ENCODE measurements around the gene BCAT1.
A peak's percentile ranks its signal among the peaks of the same experiment; 100 is the strongest.

The BCAT1 gene, protein sequence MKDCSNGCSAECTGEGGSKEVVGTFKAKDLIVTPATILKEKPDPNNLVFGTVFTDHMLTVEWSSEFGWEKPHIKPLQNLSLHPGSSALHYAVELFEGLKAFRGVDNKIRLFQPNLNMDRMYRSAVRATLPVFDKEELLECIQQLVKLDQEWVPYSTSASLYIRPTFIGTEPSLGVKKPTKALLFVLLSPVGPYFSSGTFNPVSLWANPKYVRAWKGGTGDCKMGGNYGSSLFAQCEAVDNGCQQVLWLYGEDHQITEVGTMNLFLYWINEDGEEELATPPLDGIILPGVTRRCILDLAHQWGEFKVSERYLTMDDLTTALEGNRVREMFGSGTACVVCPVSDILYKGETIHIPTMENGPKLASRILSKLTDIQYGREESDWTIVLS

GRCh38 chr12:24948757-24949722, at the start of gene BCAT1:
BCAT1 (minus strand) TSS chr12:24949101; CDS start chr12:24948932, 169 bp downstream.
- DNase-seq, result peak; percentile 22

DNA sequence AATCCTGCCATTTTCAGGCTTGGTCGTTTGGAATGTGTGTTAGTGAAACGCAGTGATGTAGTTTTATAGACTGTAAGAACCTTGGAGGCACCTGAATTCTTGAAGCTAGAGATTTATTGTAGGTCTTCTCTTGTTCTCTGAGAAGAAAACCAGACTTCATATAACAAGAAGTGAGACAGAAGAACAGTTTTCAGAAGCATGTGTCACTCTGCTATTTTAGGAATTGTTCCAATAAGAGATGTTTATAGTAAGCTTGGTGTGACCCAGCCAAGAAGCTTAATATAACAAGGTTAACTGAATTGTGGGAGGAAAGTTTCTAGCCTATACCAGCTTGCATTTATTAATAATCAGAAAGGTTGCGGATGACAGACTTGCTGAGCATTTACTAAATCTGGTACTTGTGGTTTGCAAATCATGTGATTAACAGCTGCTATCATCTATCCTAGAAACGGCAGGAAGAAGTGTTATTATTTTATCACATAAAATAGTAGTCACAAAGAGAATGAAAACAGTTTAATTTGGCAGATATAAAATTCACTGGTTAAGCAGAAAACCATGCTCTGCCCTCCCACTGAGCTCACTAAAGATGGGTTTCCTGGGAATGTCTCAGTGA, 49.2 kb upstream of the BCAT1 start:
- no peak for DNase-seq

- no peak for DNase-seq
Observed at GRCh38 chr12:24997496-24997895, 48.6 kb upstream of the BCAT1 start.

DNA sequence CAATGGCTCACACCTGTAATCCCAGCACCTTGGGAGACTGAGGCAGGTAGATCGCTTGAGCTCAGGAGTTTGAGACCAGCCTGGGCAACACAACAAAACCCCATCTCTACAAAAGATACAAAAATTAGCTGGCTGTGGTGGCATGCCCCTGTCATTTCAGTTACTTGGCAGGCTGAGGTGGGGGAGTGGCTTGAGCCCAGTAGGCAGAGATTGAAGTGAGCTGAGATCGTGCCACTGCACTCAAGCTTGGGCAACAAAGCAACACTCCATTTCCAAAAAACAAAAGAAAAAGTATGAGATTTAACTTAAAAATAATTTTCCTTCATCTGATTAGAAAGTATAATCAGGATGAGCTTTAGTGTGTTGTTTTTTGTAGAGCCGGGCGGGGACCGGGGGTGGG, 47.9 kb upstream of the BCAT1 start:
- DNase-seq, result no peak

GRCh38 chr12:24996102-24996797, 47.3 kb upstream of the BCAT1 start:
- no peak for DNase-seq

- DNase-seq, result no peak
Observed at GRCh38 chr12:24993793-24994192, 44.9 kb upstream of the BCAT1 start.

GRCh38 chr12:24991209-24992049, 42.5 kb upstream of the BCAT1 start:
- no peak for DNase-seq

GRCh38 chr12:24989216-24989615, 40.3 kb upstream of the BCAT1 start:
- no peak for DNase-seq

- no peak for DNase-seq
Observed at GRCh38 chr12:24982250-24982649, 33.3 kb upstream of the BCAT1 start.

DNA sequence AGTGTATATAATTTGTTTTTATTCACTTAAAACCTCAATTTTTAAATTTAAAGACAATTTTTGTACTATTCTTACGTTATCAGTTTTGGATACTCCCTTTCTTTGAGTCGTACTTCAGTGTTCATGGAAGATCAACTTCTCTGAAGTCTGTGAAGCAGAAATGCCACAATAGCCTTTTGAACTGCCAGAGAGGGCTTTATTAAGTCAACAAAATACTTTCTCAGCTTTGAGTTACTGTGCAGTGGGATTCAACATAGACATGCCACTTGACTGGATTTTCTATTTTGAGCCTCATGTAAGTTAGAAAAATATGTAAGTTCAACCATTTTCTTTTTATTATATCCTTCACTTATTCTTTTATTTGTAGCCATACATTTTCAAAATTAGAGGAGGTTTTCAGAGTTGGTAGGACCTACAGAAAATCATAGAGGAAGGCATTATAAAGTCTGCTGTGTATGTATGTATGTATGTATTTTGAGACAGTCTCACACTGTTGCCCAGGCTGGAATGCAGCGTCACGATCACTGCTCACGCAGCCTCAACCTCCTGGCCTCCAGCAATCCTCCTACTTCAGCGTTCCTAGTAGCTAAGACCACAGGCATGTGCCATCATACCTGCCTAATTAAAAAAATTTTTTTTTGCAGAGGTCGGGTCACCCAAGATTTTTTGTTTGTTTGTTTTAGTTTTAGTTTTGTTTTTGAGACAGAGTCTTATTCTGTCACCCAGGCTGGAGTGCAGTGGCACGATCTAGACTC, 31.3 kb upstream of the BCAT1 start:
- DNase-seq, result no peak

- DNase-seq, result no peak
Observed at GRCh38 chr12:24979329-24979728, 30.4 kb upstream of the BCAT1 start.

GRCh38 chr12:24977711-24978110, 28.8 kb upstream of the BCAT1 start:
- no peak for DNase-seq

GRCh38 chr12:24977060-24977459, 28.2 kb upstream of the BCAT1 start:
- no peak for DNase-seq

GRCh38 chr12:24975425-24975824, 26.5 kb upstream of the BCAT1 start:
- DNase-seq, result no peak

- DNase-seq, result no peak
Observed at GRCh38 chr12:24974216-24974615, 25.3 kb upstream of the BCAT1 start.

DNA sequence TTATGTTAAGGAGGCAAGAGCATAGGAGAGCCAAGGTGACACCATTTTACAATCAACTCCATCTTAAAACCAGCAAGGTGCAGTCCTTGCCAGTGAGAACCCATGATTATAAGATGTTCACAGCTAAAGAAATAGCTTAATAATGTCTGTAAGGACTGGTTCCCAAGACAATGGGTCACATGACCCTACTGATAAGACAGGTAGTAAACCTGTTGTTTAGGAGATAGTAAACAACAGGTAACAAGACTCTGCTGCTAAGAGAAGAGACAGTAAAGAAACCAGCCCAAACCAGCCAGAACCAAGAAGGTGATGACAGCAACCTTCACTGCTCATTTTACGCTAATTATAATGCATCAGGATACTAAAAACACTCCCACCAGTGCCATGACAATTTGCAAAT, 23.2 kb upstream of the BCAT1 start:
- DNase-seq, result no peak

DNA sequence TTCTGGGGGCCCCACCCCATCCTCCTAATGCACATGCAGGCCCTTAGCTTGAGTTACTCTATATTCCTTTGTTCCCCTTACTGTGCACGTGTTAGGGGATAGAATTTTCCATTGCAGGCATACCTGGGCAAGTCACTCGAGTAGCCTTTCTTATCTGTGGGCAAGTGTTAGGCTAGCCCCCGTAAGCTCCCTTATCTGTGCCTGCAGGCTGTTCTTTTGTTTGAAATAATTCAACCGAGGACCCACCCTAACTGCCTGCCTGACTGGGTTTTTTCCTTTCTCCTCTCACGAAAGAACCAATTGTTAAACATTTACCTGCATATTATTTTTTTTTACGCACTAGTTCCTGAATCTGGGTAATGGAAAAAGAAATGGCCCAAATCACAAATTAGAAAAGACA, 21.3 kb upstream of the BCAT1 start:
- DNase-seq, result no peak

DNA sequence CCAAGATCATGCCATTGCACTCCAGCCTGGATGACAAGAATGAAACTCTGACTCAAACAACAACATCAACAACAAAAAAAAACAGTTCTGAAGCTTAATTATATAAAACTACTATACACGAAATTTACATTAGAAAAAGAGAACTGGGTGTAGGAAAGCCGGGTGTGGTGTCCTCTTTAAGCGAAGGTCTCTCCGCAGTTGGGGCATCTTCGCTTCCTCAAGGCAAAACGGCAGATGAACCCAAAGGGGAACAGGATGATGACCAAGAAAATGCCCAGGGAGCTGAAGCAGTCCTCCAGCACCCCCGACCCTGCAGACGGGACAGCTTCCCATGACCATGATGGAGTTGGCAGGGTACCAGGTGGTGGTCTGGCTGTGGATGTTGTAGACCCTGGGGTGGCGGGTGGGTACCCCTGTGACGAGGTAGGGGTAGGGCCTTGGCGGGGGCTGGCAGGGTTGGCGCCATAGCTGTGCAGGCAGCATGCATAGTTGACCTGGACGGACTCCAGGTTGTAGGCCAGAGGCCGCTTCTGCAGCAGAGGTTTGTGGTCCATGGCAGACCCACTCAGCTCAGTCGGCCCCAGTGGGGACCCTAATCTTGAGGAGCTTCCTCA, 18.2 kb upstream of the BCAT1 start:
- DNase-seq, result no peak

DNA sequence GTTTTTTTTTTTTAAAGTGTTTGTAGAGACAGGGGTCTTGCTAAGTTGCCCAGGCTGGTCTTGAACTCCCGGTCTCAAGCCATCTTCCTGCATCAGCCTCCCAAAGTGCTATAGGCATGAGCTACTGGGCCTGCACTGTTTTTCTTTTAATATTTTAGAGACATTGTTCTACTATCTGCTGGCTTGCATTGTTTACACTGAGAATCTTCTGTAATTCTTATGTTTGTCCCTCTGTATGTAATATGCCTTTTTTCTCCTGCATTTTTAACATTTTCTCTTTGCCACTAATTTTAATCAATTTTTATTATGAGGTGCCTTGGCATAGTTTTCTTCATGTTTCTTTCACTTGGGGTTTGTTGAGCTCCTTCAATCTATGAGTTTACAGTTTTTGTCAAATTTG, 15.4 kb upstream of the BCAT1 start:
- no peak for DNase-seq

DNA sequence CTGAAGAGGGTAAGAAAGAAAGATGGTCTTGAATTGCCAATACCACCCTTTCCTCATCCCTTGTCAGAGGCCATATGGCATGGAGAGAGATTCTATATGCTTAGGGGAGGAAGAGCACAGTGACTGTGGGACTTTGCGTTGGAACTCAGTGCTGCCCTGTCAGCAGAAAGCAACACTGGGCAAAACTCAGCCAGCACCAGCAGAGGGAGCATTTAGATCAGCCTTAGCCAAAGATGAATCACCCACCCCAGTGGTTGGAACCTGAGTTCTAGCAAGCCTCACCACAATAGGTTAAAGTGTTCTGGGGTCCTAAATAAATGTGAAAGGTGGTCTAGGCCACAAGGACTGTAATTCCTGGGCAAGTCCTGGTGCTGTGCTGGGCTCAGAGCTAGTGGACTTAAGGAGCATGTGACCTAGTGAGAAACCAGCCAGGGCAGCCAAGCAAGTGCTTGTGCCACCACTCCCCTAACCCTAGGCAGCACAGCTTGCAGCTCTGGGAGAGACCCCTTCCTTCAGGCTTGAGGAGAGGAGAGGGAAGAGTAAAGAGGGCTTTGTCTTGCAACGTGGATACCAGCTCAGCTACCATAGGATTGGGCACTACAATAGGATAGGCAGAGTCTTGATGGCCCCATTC, 11.4 kb upstream of the BCAT1 start:
- DNase-seq, result no peak
